ENCODE measurements around the gene NELFA. TPM values are rescaled to one million over a fixed set of nuclear protein-coding genes. Genes with fewer than 3 reads are reported as not detected.

The NELFA gene
- total RNA-seq, 4 donors from 2014 or later: 8.2 to 17.7 (median 13.9) TPM

DNA sequence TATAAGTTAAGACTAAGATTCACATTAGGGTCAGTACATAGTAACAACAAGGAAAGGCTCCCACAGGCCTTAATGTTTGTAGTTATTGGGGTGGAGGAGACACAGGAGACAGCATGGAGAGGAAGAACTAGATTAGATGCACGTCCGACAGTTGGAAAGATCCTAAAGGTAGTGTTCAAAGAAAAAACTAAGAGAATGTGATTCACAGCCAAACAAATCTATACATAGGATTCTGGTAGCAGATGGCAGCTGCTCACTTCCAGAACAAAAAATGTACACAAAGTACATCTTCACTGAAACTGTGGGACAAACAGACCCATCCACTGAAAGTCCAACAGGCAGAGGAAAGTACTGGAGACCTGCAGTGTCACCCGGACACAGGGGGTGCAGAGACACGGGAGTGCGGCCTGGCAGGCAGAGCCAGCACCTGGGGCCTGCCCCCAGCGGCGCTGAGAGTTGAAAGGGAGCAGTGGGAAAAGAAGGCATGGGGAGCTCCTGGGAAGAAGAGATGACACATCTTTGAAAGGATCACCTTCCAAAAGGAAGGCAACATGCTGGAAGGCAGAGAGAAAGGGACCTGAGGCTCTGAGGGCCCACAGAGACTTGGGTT is 40.0 kb downstream of the NELFA start:
- ATAC-seq (ENCODE audit: low FRiP score) (no peak), DNase-seq (ENCODE audit: low spot score) (no peak)
- TF ChIP-seq, protein P1, sequence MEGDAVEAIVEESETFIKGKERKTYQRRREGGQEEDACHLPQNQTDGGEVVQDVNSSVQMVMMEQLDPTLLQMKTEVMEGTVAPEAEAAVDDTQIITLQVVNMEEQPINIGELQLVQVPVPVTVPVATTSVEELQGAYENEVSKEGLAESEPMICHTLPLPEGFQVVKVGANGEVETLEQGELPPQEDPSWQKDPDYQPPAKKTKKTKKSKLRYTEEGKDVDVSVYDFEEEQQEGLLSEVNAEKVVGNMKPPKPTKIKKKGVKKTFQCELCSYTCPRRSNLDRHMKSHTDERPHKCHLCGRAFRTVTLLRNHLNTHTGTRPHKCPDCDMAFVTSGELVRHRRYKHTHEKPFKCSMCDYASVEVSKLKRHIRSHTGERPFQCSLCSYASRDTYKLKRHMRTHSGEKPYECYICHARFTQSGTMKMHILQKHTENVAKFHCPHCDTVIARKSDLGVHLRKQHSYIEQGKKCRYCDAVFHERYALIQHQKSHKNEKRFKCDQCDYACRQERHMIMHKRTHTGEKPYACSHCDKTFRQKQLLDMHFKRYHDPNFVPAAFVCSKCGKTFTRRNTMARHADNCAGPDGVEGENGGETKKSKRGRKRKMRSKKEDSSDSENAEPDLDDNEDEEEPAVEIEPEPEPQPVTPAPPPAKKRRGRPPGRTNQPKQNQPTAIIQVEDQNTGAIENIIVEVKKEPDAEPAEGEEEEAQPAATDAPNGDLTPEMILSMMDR (IDR thresholded peaks at IDR 0.05): no peak

DNA sequence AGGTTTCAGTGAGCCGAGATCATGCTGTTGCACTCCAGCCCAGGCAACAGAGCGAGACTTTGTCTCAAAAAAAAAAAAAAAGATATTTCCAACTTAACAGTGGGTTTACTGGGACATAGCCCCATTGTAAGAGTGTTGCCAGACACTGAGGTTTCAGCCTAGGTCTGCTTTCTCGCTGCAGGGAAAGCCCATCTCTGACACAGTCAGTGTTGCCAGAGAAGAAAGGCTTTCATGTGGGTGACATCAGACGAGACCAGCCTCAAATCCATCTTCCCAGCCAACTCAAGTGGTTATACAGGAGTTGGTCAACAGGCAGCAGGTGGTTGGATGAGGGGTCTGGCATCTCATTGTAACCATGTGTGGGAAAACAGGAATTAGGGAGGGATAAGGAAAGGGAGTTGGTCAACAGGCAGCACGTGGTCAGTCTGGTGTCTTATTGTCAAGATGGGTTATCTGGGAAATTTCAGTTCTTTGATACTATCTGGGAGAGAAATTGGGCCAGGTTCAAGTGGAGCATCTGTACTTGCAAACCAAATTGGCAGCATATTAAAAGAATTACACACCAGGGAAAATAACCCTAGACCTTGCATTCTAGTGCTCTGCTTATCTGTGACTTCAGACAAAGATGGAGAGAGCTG is 41.1 kb downstream of the NELFA start:
- DNase-seq (ENCODE audit: low spot score) (no peak), ATAC-seq (ENCODE audit: low FRiP score) (no peak)
- TF ChIP-seq, protein P1 (IDR thresholded peaks at IDR 0.05): no peak

DNA sequence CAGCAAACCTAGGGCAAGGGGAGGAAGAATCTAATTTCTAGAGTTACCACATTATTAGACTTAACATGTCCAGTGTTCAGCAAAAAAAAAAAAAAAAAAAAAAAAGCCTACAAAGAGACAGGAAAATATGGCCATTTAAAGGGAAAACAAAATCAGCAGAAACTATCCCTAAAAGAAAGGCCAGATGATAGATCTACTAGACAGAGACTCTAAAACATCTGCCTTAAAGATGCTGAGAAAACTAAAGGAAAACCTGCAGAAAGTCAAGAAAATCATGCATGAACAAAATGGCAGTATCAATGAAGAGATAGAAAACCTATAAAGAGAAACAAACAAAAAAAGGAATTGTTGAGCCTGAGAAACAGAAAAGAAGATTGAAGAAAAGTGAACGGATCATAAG is 43.8 kb downstream of the NELFA start:
- no peak for ATAC-seq (ENCODE audit: low FRiP score)
- no peak for DNase-seq (ENCODE audit: low spot score)
- TF ChIP-seq, protein P1 (IDR thresholded peaks at IDR 0.05): no peak

DNA sequence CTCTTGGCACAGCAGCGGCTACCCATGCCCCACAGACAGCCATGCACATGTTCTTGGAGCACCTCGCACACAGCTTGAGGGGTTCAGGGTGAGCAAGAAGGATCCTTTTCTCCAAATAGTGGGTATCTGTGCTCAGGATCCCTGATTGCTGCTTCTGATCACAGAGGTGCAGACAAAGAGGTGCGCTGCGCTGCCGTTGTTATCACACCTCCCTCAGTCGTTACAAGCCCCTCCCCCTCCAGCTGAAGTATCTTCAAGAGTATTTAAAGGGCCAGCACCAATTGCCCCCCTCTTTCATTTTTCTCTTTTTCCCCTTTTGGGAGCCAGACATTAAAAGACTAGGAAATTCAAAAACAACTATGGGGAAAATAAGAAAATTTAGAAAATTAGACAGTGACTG is 44.3 kb downstream of the NELFA start:
- ATAC-seq (ENCODE audit: low FRiP score) (no peak), DNase-seq (ENCODE audit: low spot score) (no peak)
- TF ChIP-seq, protein P1 (IDR thresholded peaks at IDR 0.05): no peak

DNA sequence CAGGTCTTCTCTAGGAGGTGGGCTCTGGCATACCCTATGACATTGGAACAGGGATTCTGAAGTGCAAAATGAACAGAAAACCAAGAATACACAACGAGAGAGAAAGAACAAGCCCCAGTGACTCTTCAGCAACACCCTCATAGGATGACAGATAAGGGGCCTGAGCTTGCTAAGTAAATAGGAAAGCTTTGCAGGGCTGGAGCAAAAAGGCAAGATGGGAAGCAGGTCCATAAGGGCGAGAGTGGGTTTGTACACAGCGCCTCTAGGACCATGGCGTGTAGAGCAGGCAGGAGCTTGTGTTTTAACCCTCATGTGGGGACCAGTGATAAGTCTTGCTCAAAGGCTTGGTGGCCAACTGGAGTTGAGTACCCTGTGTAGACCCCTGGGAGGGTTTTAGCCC is 45.8 kb downstream of the NELFA start:
- DNase-seq (ENCODE audit: low spot score): no peak
- TF ChIP-seq, protein P1 (IDR thresholded peaks at IDR 0.05): no peak
- no peak for ATAC-seq (ENCODE audit: low FRiP score)

DNA sequence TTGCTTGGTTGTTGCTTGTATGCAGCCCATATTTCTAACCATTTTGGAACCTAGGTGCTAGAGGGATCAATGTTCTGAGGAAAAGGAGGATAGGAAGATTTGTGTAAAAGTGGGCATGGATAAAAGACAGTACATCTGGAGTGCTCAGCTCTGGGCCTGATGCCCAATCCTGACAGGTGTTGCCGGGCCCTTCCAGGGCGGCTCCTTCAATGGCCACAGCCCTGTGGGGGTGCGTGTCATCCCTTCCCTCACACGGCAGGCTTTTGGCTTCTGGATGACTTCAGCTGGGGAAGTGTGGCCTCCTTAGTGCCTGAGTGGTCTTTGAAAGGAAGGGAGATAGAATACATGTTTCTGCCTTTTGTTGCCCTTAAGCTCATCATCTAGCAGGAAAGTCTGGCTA is 47.2 kb downstream of the NELFA start:
- TF ChIP-seq, protein P1 (IDR thresholded peaks at IDR 0.05): no peak
- DNase-seq (ENCODE audit: low spot score): no peak
- ATAC-seq (ENCODE audit: low FRiP score): no peak

DNA sequence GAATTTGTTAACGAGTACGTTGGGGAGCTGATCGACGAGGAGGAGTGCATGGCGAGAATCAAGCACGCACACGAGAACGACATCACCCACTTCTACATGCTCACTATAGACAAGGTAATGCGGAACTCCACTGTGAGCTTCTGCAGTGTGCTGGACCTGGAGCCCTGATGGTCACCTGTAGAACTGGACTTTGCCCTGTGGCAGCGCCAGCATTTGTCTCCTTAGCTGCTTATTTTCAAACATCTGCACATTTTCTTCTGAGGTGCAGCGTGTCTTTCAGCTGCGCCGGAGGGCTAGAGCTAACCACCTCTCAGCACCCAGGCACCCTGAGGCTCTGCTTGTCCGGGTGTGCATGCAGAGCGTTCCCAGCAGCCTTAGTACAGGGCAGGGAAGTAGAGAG is 47.7 kb downstream of the NELFA start:
- no peak for ATAC-seq (ENCODE audit: low FRiP score)
- TF ChIP-seq, protein P1 (IDR thresholded peaks at IDR 0.05): no peak
- no peak for DNase-seq (ENCODE audit: low spot score)
